ENCODE data around the gene RHOG. TPM values are rescaled to one million over a fixed set of nuclear protein-coding genes. Genes with fewer than 3 reads are reported as not detected.

RHOG gene
- total and polyA plus RNA-seq, 9 of the 15 experiments (the other 6 are each of a cell fraction or from before 2014, with no cell fraction given), result 22.6 to 162 (median 80.3) TPM

DNA sequence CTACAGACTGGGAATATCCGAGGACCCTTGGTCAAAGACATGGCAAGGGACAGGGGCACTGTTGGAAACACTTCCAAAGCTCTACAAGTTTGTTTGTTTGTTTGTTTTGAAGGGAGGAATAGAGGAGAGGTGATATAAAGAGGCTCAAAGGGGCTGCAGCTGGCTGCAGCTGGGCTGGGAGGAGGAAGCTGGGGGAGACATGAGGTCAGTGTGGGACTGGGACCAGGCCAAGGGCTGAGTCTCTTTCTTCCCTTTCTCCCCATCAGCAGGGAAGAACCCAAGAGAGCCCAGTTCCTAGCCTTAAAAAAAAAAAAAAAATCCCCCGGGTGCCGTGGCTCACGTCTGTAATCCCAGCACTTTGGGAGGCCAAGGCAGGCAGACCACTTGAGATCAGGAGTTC lies 5.0 kb downstream of the RHOG start:
- peaks cover 100% of the 10 kb centered on the region for H3K79me2 ChIP-seq (ENCODE audit: control insufficient read depth, insufficient read depth, low read length)
- 3% methylated on average over 4 of the region's 4 CpGs for WGBS (ENCODE audit: insufficient coverage, low coverage, missing lambda C conversion rate)
- peak overlapping the region; percentile 94 for H3K27ac ChIP-seq (ENCODE audit: extremely low read depth, low read depth, low read length)
- FAIRE-seq (no peak), ATAC-seq (no peak), DNase-seq (ENCODE audit: extremely low read depth in 1 of 4, low spot score in 3 of 4) (no peak)
- no peaks in the 10 kb centered on the region for H3K9me3 ChIP-seq (replicated peaks; ENCODE audit: control insufficient read depth, insufficient read depth, low read depth, low read length)
- H3K9ac ChIP-seq (ENCODE audit: insufficient read depth in 1 of 2, low read depth in 2 of 2, low read length in 2 of 2), result peak overlapping the region; percentile 76 to 81; a peak in 3 of 4 replicates
- no peaks in the 10 kb centered on the region for H3K27me3 ChIP-seq (ENCODE audit: control insufficient read depth in 2 of 2, insufficient read depth in 2 of 2, low read length in 2 of 2)
- POLR2A ChIA-PET, result interaction anchor here (0.6 to 2.7 kb wide), 6 partner anchors 8 to 91 kb away, joined by 3 to 18 read pairs (median 5); partner anchors contain the start of gene STIM1
- H3K4me1 ChIP-seq (replicated peaks in 1 of 2; ENCODE audit: control insufficient read depth in 2 of 2, insufficient read depth in 2 of 2, low read length in 2 of 2), result peaks cover 57 to 77% of the 10 kb centered on the region in 2 experiments
- in situ Hi-C loops (cut with MboI) (no loop called here), intact Hi-C loops (cut with micrococcal nuclease) (no loop called here)
- peaks cover 4% of the 10 kb centered on the region; the same call in 1 of the 2 replicates for H4K20me1 ChIP-seq (replicated peaks; ENCODE audit: control insufficient read depth, insufficient read depth, low read length)
- no peak for TF ChIP-seq PHB (CRISPR knock-in tag; IDR thresholded peaks at IDR 0.05)
- no peak for TF ChIP-seq RBM25 (IDR thresholded peaks at IDR 0.05; ENCODE audit: low read depth, low read length, severe bottlenecking)
- TF ChIP-seq PTTG1 (tag; IDR thresholded peaks at IDR 0.05; ENCODE audit: low read depth), result no peak
- no peak for TF ChIP-seq DDX20 (tag; IDR thresholded peaks at IDR 0.05; ENCODE audit: low read depth)
- 0 out of 2 replicates have a peak, but pooled peaks have one; percentile 30 for TF ChIP-seq NFRKB (IDR thresholded peaks at IDR 0.05; ENCODE audit: low read depth)
- TF ChIP-seq MXI1 (IDR thresholded peaks at IDR 0.05; ENCODE audit: low read depth, low read length), result no peak
- peak; percentile 9 for TF ChIP-seq CHD1 (IDR thresholded peaks at IDR 0.05; ENCODE audit: low read length)
- TF ChIP-seq NCOA1 (IDR thresholded peaks at IDR 0.05; ENCODE audit: low read depth), result no peak
- H2AFZ ChIP-seq (ENCODE audit: low read depth, low read length), result no peak overlapping the region
- H3K9me1 ChIP-seq (ENCODE audit: control insufficient read depth, insufficient read depth, low read length), result no peaks in the 10 kb centered on the region
- peak overlapping the region; percentile 36; the same call in 1 of the 2 replicates for H3K4me3 ChIP-seq
- H3K36me3 ChIP-seq (ENCODE audit: control insufficient read depth, insufficient read depth, low read length), result peaks cover 70% of the 10 kb centered on the region
- CTCF ChIA-PET (ENCODE audit: low intra/inter-chr PET ratio), result no interaction called here
- no TSS peak for BruUV-seq (replicated peaks)
- peak overlapping the region; percentile 82 for H3K4me2 ChIP-seq (ENCODE audit: insufficient read depth, low read length)

Data from K562 (cell line).